Pancreas (tissue), 10 donors: ENCODE measurements around the gene VASN. TPM values are rescaled to one million over a fixed set of nuclear protein-coding genes. Genes with fewer than 3 reads are reported as not detected.
A peak's percentile ranks its signal among the peaks of the same experiment; 100 is the strongest.
"Not testable (repeated sequence)": the region's sequence is repeated elsewhere in the genome, so short reads cannot be mapped to it uniquely, and the experiment has no call there.

Experiments
- ATAC-seq, 4 donors: fragments of 200-7000 bp; cut with Tn5 transposase; one replicate each; pipeline versions ENCODE4 v1.8.0 to v1.9.1; 2020; ENCODE audit warnings: mild to moderate bottlenecking in 4 of 4, moderate library complexity in 4 of 4
- DNase-seq, 6 donors: peaks; one replicate each; pipeline ENCODE4 v3.0.0-alpha.2; 2020
- FAIRE-seq: peaks from 2 replicates; lab custom pipeline; 2012; peaks lifted over from hg19 to GRCh38; lab: Jason Lieb, UNC
- H3K27ac ChIP-seq, 4 donors: fragments of 200-600 bp; sonication (generic); 1 replicate in 3 of 4; 2 replicates in 1 of 4; pipeline versions ENCODE4 v1.5.0 to v1.8.0; 2020
- H3K27me3 ChIP-seq, 4 donors: fragments of 200-600 bp; one replicate each; pipeline ENCODE4 v1.8.0; 2021
- H3K36me3 ChIP-seq, 3 donors: fragments of 200-600 bp; sonication (generic) in 1 of 3; one replicate each; pipeline versions ENCODE4 v1.5.0 to v1.8.0; 2020 to 2021
- H3K4me1 ChIP-seq, 3 donors: fragments of 200-600 bp; one replicate each; pipeline ENCODE4 v1.8.0; 2021
- H3K4me3 ChIP-seq, 4 donors: fragments of 200-600 bp; sonication (generic) in 2 of 4; one replicate each; pipeline versions ENCODE4 v1.5.0 to v1.8.0; 2020 to 2021
- H3K9me3 ChIP-seq, 4 donors: fragments of 200-600 bp; one replicate each; pipeline ENCODE4 v1.8.0; 2021
- WGBS, 2 donors: extraction: QIAGEN DNeasy Blood & Tissue Kit; methylation state at CpG; one replicate each; pipeline ENCODE4 v1.1.7; 2013; 5-methylcytosine and 5-hydroxymethylcytosine counted together
- intact Hi-C, 3 donors: fragments of 100-400 bp; cut with DNase I; formaldehyde crosslinking; loops; one replicate each; pipeline versions ENCODE4 v1.11.1 to v1.14.2; 2022
- polyA plus RNA-seq, 2 donors: library from polyadenylated mRNA; stranded (reverse); fragments of 200-250 nt; gene quantifications; one replicate each; pipeline ENCODE4 v1.2.3, GENCODE V29; 2013
- total RNA-seq, 6 donors: library from RNA; stranded (reverse); fragmentation: NEBNext Ultra II Directional in 4 of 6; extraction: Animal tissue kit (Norgen Biotek cat#: 25700) in 4 of 6; gene quantifications; one replicate each; pipeline versions ENCODE4 v1.2.1 to v1.2.4, GENCODE V29; 2021 to 2023
- TF ChIP-seq, protein P1 (sequence below), 4 donors: fragments of 200-600 bp; sonication (generic) in 3 of 4; IDR thresholded peaks; one replicate each; pipeline versions ENCODE4 v1.5.0 to v1.8.0; 2021; ENCODE audit warnings: antibody characterized with exemption in 4 of 4
- donor health status: healthy with polysubstance abuse.
- donor health status: DM: no; HTN: no; CAD: no; lungs with moderate emphysema.
- donor health status: DM: no; HTN: no; CAD: no.
- donor health status: control.
- donor health status: control.
- donor health status: Bipolar disorder and iron deficiency.
- donor health status: DM: yes; HTN: yes; CAD: no.
- donor health status: DM: no; HTN: no; CAD: no.
- donor health status: DM: no; HTN: no; CAD: no.
- donor health status: DM: yes; HTN: yes; CAD: no.

VASN gene
- total and polyA plus RNA-seq, 8 donors: 3.1 to 14.8 (median 8.5) TPM

DNA sequence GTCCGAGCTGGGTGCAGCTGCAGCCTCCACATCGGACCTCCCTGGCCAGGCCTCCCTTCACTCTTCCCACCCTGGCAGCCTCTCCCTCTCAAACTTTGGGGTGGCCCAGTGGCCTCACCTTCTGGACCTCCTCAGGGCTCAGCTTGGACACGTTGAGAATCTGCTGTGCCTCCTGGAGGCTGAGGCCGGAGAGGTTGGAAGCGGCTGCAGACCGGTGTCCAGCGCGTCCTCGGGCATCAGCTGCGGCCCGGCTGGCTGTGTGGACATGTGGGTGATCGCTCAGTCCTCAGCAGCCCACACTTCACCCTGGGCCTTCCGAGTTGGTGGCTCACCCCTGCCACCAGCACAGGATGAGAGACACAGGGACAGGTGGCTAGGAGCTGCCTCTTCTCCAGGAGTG is 30.4 kb upstream of the VASN start:
- Histone ChIP-seq H3K27ac (no peak overlapping the region), H3K4me1 (peaks cover 7 to 14% (median 9%) of the 10 kb centered on the region in 3 donors), H3K36me3 (peaks cover 0 to 19% (median 0%) of the 10 kb centered on the region in 3 donors), H3K27me3 (no peaks in the 10 kb centered on the region), H3K4me3 (no peak overlapping the region), H3K9me3 (no peaks in the 10 kb centered on the region)
- DNase-seq (no peak), ATAC-seq (no peak), FAIRE-seq (no peak)
- TF ChIP-seq, protein P1, sequence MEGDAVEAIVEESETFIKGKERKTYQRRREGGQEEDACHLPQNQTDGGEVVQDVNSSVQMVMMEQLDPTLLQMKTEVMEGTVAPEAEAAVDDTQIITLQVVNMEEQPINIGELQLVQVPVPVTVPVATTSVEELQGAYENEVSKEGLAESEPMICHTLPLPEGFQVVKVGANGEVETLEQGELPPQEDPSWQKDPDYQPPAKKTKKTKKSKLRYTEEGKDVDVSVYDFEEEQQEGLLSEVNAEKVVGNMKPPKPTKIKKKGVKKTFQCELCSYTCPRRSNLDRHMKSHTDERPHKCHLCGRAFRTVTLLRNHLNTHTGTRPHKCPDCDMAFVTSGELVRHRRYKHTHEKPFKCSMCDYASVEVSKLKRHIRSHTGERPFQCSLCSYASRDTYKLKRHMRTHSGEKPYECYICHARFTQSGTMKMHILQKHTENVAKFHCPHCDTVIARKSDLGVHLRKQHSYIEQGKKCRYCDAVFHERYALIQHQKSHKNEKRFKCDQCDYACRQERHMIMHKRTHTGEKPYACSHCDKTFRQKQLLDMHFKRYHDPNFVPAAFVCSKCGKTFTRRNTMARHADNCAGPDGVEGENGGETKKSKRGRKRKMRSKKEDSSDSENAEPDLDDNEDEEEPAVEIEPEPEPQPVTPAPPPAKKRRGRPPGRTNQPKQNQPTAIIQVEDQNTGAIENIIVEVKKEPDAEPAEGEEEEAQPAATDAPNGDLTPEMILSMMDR (IDR thresholded peaks at IDR 0.05): no peak
- intact Hi-C loops: no loop called here
- WGBS, 2 donors: 93 to 97% methylated on average over 13 of the region's 13 CpGs

DNA sequence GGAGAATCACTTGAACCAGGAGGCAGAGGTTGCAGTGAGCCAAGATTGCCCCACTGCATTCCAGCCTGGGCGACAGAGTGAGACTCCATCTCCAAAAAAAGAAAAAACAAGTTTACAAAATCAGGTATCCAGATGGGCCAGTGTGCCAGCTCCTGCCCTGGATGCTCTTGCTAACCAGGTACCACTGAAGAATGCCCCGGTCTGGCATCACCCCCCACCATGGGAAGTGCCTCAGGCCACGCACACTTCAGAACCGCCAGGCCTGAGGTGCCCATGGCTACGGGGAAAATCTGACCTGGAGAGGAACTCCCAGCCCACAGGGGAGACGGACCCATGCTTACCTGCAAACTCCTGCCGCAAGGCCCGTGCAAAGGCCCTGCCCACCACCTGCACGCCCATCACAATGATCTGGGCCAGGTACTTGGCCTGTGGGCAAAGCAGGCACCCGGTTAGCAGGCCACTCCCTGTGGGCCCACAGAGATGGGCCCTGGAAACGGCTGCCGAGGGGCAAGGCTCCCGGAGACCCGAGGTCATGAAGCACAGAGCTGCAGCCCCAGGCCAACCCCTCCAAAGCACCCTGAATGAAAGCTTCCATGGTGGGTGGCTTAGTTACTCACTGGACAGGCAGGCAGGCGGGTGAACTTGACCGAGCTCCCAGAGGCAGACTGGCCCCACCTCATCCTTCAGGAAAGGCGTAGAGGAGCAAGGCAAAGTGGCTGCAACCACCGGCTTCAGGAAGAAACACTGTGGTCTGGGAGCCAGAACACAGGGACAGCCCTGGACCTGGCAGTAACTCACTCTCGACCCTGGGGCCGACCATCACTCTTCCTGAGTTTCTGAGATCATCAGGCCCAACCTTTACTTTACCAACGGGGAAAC is 28.5 kb upstream of the VASN start:
- Histone ChIP-seq H3K27me3 (no peaks in the 10 kb centered on the region), H3K36me3 (peaks cover 0 to 2% (median 0%) of the 10 kb centered on the region in 3 donors), H3K4me1 (peaks cover 9 to 22% (median 10%) of the 10 kb centered on the region in 3 donors), H3K4me3 (no peak overlapping the region), H3K27ac (no peak overlapping the region), H3K9me3 (no peaks in the 10 kb centered on the region)
- TF ChIP-seq, protein P1 (IDR thresholded peaks at IDR 0.05): no peak
- FAIRE-seq (no peak), ATAC-seq (no peak), DNase-seq (no peak)
- intact Hi-C loops: no loop called here
- 85 to 90% methylated on average over 21 of the region's 21 CpGs for WGBS, 2 donors

DNA sequence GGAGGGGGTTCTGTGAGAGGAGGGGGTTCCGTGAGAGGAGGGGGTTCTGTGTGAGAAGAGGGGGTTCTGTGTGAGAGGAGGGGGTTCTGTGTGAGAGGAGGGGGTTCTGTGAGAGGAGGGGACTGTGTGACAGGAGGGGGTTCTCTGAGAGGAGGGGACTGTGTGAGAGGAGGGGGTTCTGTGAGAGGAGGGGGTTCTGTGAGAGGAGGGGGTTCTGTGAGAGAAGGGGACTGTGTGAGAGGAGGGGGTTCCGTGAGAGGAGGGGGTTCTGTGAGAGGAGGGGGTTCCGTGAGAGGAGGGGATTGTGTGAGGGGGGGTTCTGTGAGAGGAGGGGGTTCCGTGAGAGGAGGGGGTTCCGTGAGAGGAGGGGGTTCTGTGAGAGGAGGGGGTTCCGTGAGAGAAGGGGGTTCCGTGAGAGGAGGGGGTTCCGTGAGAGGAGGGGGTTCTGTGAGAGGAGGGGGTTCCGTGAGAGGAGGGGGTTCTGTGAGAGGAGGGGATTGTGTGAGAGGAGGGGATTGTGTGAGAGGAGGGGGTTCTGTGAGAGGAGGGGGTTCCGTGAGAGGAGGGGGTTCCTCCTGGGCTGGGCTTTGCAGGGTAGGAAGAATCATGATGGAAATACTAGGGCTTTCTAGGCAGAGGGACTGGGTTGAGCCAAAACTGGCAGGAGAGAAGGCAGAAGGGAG is 27.2 kb upstream of the VASN start:
- H3K27me3 ChIP-seq, H3K4me3 ChIP-seq, H3K36me3 ChIP-seq, H3K9me3 ChIP-seq, DNase-seq, FAIRE-seq, intact Hi-C loops: not testable (repeated sequence)
- Histone ChIP-seq H3K4me1 (peaks cover 9 to 27% (median 10%) of the 10 kb centered on the region in 3 donors), H3K27ac (peak overlapping the region in 2 of 4 donors; percentile 25 to 62)
- 41 to 45% methylated on average over 9 to 10 of the region's 10 CpGs for WGBS, 2 donors
- ATAC-seq: peak in 2 of 4 donors; percentile 17 to 18

DNA sequence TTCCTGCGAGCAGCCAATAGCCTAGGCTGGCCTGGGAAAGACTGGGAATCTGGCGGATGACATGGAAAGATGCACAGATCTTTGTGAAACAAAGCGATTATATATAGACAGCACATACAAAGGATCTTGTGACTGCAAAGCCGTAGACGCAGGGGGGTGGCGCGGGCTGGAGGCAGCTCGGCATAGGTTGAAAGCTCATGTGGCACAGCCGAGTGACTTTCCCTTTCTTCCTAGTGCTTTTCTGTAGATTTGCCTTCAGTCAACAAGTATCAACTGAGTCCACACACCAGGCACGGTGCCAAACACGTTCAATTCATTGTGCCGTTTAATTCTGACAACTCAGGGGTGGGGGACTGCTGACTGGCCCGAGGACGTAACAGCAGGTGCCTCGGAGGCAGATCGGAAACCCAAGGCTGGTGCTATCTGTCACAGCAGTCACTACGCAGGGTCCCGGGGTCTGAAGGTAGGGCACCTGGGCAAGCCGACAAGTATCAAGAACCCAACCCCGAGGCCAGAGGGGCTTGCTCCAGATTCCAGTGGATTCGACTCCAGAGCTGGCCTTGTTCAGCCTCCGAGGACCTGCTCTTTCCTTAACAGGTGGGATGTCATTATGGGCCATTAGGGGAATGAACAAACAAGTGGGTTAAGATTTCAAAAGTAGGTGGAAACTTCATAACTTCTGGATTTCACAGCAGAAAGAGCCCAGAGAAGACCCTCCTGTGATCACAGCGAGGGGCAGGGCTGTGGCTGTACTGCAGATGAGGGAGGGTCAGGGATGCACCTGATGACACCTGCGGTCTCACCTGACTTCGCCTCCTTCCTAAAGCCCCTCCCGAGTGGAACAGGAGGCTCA is 26.4 kb upstream of the VASN start:
- H3K4me3 ChIP-seq: no peak overlapping the region
- no peaks in the 10 kb centered on the region for H3K27me3 ChIP-seq
- ATAC-seq: peak; percentile 16 to 57 (median 36)
- H3K27ac ChIP-seq: peak overlapping the region in 2 of 4 donors; percentile 25 to 62
- WGBS, 2 donors: 36 to 38% methylated on average over 26 of the region's 26 CpGs
- TF ChIP-seq, protein P1 (IDR thresholded peaks at IDR 0.05): no peak
- no peaks in the 10 kb centered on the region for H3K36me3 ChIP-seq
- DNase-seq: peak in 3 of 6 donors; percentile 50 to 64 (median 53)
- intact Hi-C loops: no loop called here
- no peak for FAIRE-seq
- H3K4me1 ChIP-seq: peaks cover 9 to 31% (median 10%) of the 10 kb centered on the region in 3 donors
- no peaks in the 10 kb centered on the region for H3K9me3 ChIP-seq
